Measurements from ENCODE around the gene BOD1L1. TPM values are rescaled to one million over a fixed set of nuclear protein-coding genes. Genes with fewer than 3 reads are reported as not detected.

BOD1L1 gene
- total and polyA plus RNA-seq, 2 donors (not counting 1 experiment from before 2014, with no cell fraction given): 20.2 to 109 TPM

DNA sequence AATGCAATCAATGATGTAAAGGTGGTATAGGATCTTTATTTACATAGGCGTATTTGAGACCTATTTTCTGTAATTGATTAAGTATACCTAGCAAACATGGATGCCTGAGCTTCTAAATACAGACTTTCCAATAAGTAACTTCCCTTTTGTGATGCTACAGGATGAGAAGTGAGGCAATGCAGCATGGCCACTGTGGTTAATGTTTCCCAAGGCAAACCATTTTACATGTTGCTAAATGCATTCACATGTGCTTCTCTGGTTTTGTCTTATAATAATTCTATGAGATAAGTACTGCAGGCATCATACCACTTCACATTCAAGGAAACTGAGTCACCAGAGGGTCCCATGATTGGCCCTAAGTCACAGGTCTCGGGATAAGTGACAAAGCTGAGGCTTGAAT is 47.5 kb downstream of the BOD1L1 start:
- Histone ChIP-seq H3K9me3 (ENCODE audit: control extremely low read depth in 1 of 3, control insufficient read depth in 2 of 3, insufficient read depth in 1 of 3, low read length in 2 of 3) (no peaks in the 10 kb centered on the region), H3K27ac (ENCODE audit: low read length in 2 of 2) (no peak overlapping the region), H4K20me1 (ENCODE audit: control insufficient read depth, insufficient read depth, low read length, poor library complexity, severe bottlenecking) (no peaks in the 10 kb centered on the region), H3K27me3 (replicated peaks in 1 of 4; ENCODE audit: control extremely low read depth in 1 of 4, control insufficient read depth in 3 of 4, insufficient read depth in 4 of 4, low read length in 3 of 4) (no peaks in the 10 kb centered on the region), H3K36me3 (replicated peaks in 1 of 2; ENCODE audit: control extremely low read depth in 1 of 2, control insufficient read depth in 1 of 2, extremely low read depth in 1 of 2, insufficient read depth in 2 of 2, low read length in 1 of 2) (peaks cover 12 to 81% of the 10 kb centered on the region in 2 experiments), H3K4me2 (replicated peaks; ENCODE audit: low read depth, low read length, poor library complexity, severe bottlenecking) (no peak overlapping the region), H3K9ac (ENCODE audit: low read length) (no peak overlapping the region), H3K4me1 (ENCODE audit: control insufficient read depth in 2 of 2, insufficient read depth in 2 of 2, low read length in 2 of 2) (no peaks in the 10 kb centered on the region), H2AFZ (ENCODE audit: insufficient read depth, low read depth, low read length, poor library complexity, severe bottlenecking) (no peak overlapping the region), H3K4me3 (ENCODE audit: control extremely low read depth in 1 of 5, extremely low read depth in 1 of 5, insufficient read depth in 1 of 5, low read depth in 2 of 5, low read length in 4 of 5) (no peak overlapping the region), H3K79me2 (ENCODE audit: control insufficient read depth, insufficient read depth, low read length) (no peaks in the 10 kb centered on the region)
- ChIA-PET CTCF (no interaction called here), POLR2A (no interaction called here)
- intact Hi-C loops (cut with micrococcal nuclease): no loop called here
- ATAC-seq (ENCODE audit: low read depth): no peak
- H3K4me3 Mint-ChIP-seq: no peak overlapping the region
- no peak overlapping the region for H3K27ac Mint-ChIP-seq
- WGBS (ENCODE audit: insufficient coverage): no CpG with 5 or more reads among the region's 2 CpGs
- no peaks in the 10 kb centered on the region for H3K4me1 Mint-ChIP-seq
- DNase-seq: no peak
- TF ChIP-seq, protein P1, sequence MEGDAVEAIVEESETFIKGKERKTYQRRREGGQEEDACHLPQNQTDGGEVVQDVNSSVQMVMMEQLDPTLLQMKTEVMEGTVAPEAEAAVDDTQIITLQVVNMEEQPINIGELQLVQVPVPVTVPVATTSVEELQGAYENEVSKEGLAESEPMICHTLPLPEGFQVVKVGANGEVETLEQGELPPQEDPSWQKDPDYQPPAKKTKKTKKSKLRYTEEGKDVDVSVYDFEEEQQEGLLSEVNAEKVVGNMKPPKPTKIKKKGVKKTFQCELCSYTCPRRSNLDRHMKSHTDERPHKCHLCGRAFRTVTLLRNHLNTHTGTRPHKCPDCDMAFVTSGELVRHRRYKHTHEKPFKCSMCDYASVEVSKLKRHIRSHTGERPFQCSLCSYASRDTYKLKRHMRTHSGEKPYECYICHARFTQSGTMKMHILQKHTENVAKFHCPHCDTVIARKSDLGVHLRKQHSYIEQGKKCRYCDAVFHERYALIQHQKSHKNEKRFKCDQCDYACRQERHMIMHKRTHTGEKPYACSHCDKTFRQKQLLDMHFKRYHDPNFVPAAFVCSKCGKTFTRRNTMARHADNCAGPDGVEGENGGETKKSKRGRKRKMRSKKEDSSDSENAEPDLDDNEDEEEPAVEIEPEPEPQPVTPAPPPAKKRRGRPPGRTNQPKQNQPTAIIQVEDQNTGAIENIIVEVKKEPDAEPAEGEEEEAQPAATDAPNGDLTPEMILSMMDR (IDR thresholded peaks at IDR 0.05): no peak
- TF ChIP-seq EZH2 (IDR thresholded peaks at IDR 0.05; ENCODE audit: borderline replicate concordance, insufficient read depth, low read depth, low read length, poor library complexity, severe bottlenecking): no peak
- H3K9me3 Mint-ChIP-seq (ENCODE audit: insufficient read depth): no peaks in the 10 kb centered on the region
- no peaks in the 10 kb centered on the region for H3K27me3 Mint-ChIP-seq

DNA sequence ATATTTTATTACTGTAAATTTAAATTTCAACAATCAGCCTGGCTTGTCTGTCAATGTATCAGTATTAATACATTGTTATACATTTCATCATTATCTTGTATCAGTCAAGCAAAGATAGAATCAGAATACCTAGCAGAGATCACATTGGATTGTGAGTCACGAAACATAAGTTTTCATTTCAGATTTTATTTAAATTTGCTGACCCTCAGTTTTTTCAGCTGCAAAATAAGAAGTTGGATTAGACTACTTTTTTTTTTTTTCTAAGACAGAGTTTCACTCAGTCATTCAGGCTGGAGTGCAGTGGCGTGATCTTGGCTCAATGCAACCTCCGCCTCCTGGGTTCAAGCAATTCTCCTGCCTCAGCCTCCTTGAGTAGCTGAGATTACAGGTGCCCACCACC is 49.9 kb downstream of the BOD1L1 start:
- Histone ChIP-seq H3K36me3 (replicated peaks in 1 of 2; ENCODE audit: control extremely low read depth in 1 of 2, control insufficient read depth in 1 of 2, extremely low read depth in 1 of 2, insufficient read depth in 2 of 2, low read length in 1 of 2) (peaks cover 6 to 83% of the 10 kb centered on the region in 2 experiments), H3K4me2 (replicated peaks; ENCODE audit: low read depth, low read length, poor library complexity, severe bottlenecking) (no peak overlapping the region), H2AFZ (ENCODE audit: insufficient read depth, low read depth, low read length, poor library complexity, severe bottlenecking) (no peak overlapping the region), H3K4me1 (ENCODE audit: control insufficient read depth in 2 of 2, insufficient read depth in 2 of 2, low read length in 2 of 2) (no peaks in the 10 kb centered on the region), H3K27ac (ENCODE audit: low read length in 2 of 2) (no peak overlapping the region), H4K20me1 (ENCODE audit: control insufficient read depth, insufficient read depth, low read length, poor library complexity, severe bottlenecking) (no peaks in the 10 kb centered on the region), H3K27me3 (replicated peaks in 1 of 4; ENCODE audit: control extremely low read depth in 1 of 4, control insufficient read depth in 3 of 4, insufficient read depth in 4 of 4, low read length in 3 of 4) (no peaks in the 10 kb centered on the region), H3K9ac (ENCODE audit: low read length) (no peak overlapping the region), H3K9me3 (ENCODE audit: control extremely low read depth in 1 of 3, control insufficient read depth in 2 of 3, insufficient read depth in 1 of 3, low read length in 2 of 3) (no peaks in the 10 kb centered on the region), H3K79me2 (ENCODE audit: control insufficient read depth, insufficient read depth, low read length) (no peaks in the 10 kb centered on the region), H3K4me3 (ENCODE audit: control extremely low read depth in 1 of 5, extremely low read depth in 1 of 5, insufficient read depth in 1 of 5, low read depth in 2 of 5, low read length in 4 of 5) (no peak overlapping the region)
- Mint-ChIP-seq H3K27me3 (no peaks in the 10 kb centered on the region), H3K9me3 (ENCODE audit: insufficient read depth) (no peaks in the 10 kb centered on the region), H3K27ac (no peak overlapping the region), H3K4me1 (no peaks in the 10 kb centered on the region), H3K4me3 (no peak overlapping the region)
- TF ChIP-seq, protein P1 (IDR thresholded peaks at IDR 0.05): no peak
- TF ChIP-seq EZH2 (IDR thresholded peaks at IDR 0.05; ENCODE audit: borderline replicate concordance, insufficient read depth, low read depth, low read length, poor library complexity, severe bottlenecking): no peak
- WGBS (ENCODE audit: insufficient coverage): no CpG with 5 or more reads among the region's 3 CpGs
- intact Hi-C loops (cut with micrococcal nuclease): no loop called here
- DNase-seq (no peak), ATAC-seq (ENCODE audit: low read depth) (no peak)
- POLR2A ChIA-PET: no interaction called here
- CTCF ChIA-PET: interaction anchor here (0.5 kb wide), 1 partner anchor 720 kb away, joined by 3 read pairs; no protein-coding TSS in a partner anchor

Data from B cell (primary cell).